GM19468 (cell line): ENCODE results near the gene SYNE2.
A peak's percentile ranks its signal among the peaks of the same experiment; 100 is the strongest.
"Not testable (repeated sequence)": the region's sequence is repeated elsewhere in the genome, so short reads cannot be mapped to it uniquely, and the experiment has no call there.

Experiments used
- ATAC-seq: cut with Tn5 transposase; IDR thresholded peaks from one replicate; pipeline ENCODE4 v1.9.1; 2021; ENCODE audit warnings: mild to moderate bottlenecking, moderate library complexity, moderate number of reproducible peaks; ENCODE audit not compliant: unreplicated experiment; ENCODE audit errors: extremely low read depth

SYNE2 gene

GRCh38 chr14:64203366-64204006 is 350.7 kb downstream of the SYNE2 start:
- no peak for ATAC-seq

DNA sequence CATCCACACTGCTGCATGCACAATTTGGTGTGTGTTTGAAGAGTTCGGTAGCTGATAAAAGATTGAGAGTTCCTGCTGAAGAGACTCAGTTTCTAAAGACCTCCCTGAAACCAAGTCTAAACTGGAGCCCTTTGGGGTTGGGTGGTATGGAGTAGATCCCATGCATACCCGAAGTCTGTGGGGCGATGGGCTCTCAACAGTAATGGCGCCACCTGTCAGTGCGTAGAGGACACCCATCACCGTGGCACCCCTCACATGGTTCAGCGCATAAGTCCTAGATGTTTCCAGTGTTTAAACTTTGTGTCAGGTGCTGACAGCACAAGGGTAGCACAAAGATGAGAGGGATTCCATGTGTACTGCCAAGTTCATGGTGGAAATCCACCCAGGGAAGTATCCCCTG is 355.5 kb downstream of the SYNE2 start:
- ATAC-seq = no peak

- ATAC-seq = no peak
Observed at GRCh38 chr14:64208981-64209380, 356.2 kb downstream of the SYNE2 start.

DNA sequence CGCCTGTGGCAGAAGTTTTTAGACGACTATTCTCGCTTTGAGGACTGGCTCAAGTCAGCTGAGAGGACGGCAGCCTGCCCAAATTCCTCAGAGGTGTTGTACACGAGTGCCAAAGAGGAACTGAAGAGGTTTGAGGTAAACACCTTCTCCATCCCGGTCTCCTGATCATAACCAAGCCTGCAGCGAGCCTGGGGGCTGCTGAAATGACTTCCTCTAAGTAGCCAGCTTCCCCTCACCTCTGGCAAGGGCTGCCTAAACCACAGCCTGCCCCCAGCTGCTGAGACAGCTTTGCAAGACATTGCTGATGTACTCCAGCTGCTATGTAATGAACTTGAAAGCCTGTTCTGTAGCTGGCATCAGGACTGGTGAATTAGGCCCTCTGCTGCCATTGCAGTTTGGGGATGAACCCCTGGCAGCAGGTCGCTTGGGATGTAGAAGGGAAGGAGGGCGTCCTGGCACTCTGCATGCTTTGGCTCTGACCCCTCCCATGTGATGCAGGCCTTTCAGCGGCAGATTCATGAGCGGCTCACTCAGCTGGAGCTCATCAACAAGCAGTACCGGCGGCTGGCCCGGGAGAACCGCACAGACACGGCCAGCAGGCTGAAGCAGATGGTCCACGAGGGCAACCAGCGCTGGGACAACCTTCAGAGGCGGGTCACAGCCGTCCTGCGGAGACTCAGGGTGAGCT is 356.8 kb downstream of the SYNE2 start:
- peak; percentile 69 for ATAC-seq

GRCh38 chr14:64210216-64210615 is 357.4 kb downstream of the SYNE2 start:
- ATAC-seq = no peak

- not testable (repeated sequence) for ATAC-seq
Observed at GRCh38 chr14:64210912-64211311, 358.1 kb downstream of the SYNE2 start.

- no peak for ATAC-seq
Observed at GRCh38 chr14:64212666-64213065, 359.9 kb downstream of the SYNE2 start.

DNA sequence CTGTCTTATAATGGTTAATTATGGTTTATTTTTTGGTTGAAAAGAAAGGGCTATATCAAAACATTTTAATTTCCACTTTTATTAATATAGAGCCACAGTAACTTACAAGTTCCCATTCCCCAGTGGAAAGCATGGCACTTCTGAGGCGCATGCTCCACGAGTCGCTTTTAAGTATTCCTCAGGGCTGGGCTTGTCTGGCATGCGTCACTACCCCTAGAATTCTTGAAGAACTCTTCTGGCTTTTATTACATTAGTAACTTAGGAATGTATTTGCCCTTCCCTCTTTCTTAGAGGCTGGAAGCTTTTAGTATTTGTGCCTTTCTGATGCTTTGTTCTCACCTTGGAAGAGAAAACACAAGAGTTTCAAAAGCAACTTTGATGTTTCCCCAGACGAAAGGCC is 360.3 kb downstream of the SYNE2 start:
- no peak for ATAC-seq

DNA sequence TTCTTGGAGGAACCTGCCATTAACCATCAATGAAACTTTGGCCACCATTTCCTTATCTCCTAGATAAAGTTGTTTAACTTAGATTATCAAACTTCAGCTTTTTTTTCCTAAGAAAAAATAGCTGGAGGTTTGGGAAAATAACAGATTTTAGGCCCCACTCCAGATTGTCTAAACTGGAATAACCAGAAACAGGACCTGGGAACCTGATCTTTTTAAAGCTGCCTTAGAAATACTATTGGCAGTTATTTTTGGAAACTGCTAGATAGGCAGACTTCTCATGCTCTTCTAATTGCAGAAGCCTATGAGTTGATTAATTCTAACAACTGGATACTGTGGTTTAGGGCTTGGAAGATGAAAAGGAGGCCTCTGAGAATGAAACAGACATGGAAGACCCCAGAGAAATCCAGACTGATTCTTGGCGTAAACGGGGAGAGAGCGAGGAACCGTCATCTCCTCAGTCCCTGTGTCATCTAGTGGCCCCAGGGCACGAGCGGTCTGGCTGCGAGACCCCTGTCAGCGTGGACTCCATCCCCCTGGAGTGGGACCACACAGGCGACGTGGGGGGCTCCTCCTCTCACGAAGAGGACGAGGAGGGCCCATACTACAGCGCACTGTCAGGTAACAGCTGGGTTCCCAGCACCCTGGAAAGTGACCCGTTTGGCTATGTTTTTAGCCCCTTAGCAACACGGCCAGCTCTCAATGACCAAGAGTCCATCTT is 361.2 kb downstream of the SYNE2 start:
- ATAC-seq = no peak

DNA sequence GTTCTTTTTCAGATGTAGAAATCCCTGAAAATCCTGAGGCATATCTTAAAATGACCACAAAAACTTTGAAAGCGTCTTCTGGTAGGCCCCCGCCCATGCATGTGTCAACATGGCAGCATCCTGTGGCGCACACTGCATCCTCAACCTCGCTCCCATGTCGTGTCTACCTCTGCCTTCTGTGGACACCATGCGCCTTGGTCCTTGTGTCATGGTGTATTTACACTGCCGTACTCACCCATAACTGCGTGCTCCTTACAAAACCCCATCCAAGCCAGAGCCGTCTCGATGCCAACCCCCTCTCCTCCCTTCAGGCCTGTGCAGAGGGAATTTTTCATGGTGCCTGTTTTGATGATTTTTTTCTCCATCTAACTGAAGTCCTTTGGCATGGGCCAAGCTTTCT is 362.5 kb downstream of the SYNE2 start:
- no peak for ATAC-seq

- ATAC-seq = no peak
Observed at GRCh38 chr14:64215978-64216377, 363.2 kb downstream of the SYNE2 start.

DNA sequence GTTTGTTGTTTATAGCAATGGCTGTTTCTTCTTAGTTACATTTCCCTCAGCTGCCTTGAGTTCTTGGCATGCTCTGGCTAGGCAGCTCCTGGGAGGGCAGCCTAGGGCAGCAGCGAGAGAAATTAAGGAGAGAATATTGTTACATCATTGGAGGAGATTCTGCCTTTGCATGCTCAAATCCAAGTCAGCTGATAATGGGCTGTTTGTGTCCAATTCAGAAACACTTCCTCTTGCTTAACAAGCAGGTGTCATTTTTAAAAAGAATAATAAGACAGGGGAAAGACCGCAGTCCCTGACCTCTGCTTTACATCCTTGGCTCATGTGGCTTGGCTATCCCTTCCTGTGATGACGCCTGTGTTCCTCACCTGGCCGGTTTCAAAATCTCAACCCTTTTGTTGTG is 364.5 kb downstream of the SYNE2 start:
- no peak for ATAC-seq

DNA sequence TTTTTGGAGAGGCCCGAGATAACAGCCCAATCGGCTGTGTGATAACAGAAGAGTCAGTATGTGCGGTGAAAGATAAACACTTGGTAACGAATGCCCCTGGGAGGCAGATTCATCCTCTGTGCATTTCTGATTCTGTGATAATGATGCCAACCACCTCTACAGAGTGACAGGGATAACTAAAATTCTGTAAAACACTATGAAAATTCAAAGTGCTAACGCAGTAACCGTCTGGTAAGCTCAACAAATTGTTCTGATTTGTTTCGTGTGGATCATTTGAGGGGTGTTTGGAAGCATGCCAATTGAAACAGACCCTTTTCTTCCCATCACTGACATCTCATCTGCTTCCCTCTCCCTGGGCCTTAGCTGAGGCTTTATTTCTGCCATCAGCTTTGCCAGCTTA is 365.0 kb downstream of the SYNE2 start:
- no peak for ATAC-seq

DNA sequence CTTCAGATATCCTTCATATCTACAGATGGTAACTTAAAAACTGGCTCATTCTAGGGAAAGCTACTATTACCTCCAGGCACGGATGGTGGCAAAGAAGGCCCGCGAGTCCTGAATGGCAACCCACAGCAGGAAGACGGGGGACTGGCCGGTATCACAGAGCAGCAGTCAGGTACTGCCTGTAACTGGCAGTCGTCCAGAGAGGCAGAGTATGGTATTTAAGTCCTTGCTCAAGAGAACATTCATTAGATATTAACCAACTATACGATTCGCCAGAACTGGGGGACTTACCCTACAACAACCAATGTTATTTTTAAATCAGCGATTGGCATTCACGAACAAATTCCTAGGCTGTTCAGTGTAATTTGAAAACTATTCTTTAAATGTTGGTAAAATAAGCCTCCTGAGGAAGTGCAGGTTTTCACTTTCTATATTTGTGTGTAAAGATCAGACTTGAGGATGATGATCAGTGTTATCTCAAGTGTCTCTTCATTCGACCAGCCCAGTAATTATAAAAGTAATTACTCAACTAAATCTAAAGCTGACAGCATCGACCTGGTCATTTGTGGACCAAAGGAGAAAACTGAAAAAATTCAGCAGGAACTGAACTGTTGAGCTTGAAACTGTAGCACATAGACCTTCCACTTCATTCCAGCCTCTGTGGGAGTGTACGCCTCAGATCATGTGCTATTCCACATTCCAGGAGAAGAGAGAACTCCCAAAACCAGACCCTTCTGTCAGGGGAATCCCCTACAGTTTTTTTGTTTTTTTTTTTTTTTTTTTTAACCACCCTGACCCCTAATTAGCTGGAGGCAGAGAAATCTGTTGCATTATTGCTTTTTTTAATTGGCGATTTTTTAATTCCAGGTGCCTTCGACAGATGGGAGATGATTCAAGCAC is 365.8 kb downstream of the SYNE2 start:
- no peak for ATAC-seq

DNA sequence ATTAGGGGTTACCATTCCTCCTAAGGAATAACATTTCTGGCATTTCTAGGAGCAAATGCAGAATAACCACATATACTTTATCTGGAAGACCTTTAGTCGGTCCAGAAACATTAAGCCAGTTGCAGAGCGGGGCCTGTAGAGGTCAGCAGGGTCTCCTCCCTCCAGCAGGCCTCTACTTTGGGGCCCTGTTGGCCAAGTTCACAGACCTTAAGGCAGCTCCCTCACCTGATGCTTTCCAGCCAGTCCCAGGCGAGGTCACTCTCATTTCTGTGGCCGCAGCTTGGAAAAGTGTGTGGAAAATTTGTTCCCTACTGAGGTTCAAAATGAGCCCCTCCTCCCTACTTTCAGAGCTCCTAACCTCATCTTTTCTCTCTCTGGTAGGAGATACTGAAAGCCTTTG is 367.3 kb downstream of the SYNE2 start:
- ATAC-seq = no peak

GRCh38 chr14:64220466-64220865 is 367.7 kb downstream of the SYNE2 start:
- ATAC-seq = no peak

GRCh38 chr14:64221391-64222003 is 368.7 kb downstream of the SYNE2 start:
- ATAC-seq = no peak

GRCh38 chr14:64225151-64225757 is 372.4 kb downstream of the SYNE2 start:
- no peak for ATAC-seq

DNA sequence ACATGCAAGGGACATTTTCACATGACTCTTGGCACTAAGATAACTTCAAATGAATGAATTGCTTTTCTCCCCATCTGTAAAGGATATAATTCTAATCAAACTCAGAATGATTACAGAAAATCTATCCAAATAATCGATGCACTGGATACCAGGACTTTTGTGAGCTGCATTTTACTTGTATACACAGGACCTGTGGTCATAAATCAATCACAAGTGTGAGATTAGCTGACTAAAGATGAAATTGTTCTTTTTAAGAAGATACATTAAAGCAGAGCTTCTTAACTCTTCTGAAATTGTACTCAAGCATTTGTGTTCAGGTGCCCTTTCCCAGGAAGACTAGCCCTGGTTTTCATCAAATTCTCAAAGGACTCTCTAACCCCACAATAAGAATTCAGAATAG is 375.1 kb downstream of the SYNE2 start:
- ATAC-seq = no peak

DNA sequence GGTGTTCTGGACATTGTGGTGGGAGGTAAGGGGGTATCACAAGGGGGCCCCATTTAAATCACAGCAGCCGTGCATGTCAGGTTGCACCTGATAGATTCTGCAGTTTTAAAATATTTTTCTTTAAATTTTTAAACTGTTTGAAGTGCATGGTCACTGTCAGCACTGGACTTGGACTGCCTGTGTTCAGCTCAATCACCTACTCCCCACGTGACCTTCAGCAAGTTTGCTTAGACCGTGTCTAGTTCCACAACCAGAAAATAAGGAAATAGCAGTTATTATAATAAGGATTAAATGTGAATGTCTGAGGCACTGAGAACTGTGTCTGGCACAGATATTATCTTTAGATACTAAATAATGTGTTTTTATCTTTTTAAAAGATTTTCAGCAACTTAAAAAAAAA is 376.7 kb downstream of the SYNE2 start:
- no peak for ATAC-seq
